Measurements from ENCODE around the gene GSK3B. TPM values are rescaled to one million over a fixed set of nuclear protein-coding genes. Genes with fewer than 3 reads are reported as not detected.

Gene GSK3B
- total RNA-seq, 6 experiments from 2014 or later: 14.4 to 19.4 (median 18.4) TPM

DNA sequence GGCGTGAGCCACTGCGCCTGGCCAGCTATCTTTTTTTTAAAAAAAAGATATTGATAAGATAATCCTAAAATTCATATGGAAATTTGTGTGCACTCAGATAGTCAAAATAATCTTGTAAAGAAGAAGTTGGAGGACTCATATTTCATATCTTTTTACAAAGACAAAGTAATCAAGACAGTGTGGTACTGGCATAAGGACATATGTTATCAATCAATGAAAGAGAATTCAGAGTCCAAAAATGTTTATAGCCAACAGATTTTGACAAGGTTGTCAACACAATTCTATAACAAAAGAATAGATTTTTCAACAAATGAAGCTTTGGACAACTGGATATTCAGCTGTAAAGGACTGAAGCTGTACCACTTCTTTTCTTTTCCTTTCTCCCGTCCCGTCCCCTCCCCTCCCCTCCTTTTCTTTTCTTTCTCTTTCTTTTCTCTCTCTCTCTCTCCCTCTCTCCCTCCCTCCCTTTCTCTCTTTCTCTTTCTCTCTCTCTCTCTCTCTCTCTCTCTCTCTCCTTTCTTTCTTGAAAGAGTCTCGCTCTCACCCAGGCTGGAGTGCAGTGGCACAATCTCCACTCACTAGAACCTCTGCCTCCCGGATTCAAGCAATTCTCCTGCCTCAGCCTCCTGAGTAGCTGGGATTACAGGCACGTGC lies 126.8 kb downstream of the GSK3B start:
- Histone ChIP-seq H3K27me3 (no peaks in the 10 kb centered on the region), H3K4me3 (no peak overlapping the region), H3K36me3 (no peaks in the 10 kb centered on the region), H3K27ac (no peak overlapping the region), H3K4me1 (no peaks in the 10 kb centered on the region), H3K9me3 (no peaks in the 10 kb centered on the region)
- no peak for DNase-seq
- TF ChIP-seq POLR2A (IDR thresholded peaks at IDR 0.05): no peak
- no peak for ATAC-seq
- WGBS (ENCODE audit: insufficient coverage, low coverage, low lambda C conversion rate, missing lambda C conversion rate): 96% methylated on average over 7 of the region's 7 CpGs
- intact Hi-C loops (cut with DNase I): no loop called here

DNA sequence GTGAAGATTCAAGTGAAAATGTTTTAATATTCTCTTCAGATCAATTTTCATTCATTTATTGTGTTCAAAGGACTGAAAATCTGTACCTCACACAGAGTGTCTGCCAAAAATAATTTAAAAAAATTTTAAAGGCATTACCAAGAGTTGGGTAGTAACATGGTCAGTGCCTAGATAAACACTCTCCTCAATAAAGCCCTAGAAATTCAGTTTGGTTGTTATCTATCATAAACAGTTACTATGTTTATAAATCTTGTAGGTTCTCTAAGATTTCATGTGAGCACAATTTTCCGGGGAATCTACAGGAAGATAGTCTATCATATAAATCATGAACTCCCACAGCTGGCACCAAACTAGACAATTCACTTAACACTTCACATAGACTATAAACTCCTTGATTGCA lies 128.6 kb downstream of the GSK3B start:
- TF ChIP-seq POLR2A (IDR thresholded peaks at IDR 0.05): no peak
- TF ChIP-seq, protein P1, sequence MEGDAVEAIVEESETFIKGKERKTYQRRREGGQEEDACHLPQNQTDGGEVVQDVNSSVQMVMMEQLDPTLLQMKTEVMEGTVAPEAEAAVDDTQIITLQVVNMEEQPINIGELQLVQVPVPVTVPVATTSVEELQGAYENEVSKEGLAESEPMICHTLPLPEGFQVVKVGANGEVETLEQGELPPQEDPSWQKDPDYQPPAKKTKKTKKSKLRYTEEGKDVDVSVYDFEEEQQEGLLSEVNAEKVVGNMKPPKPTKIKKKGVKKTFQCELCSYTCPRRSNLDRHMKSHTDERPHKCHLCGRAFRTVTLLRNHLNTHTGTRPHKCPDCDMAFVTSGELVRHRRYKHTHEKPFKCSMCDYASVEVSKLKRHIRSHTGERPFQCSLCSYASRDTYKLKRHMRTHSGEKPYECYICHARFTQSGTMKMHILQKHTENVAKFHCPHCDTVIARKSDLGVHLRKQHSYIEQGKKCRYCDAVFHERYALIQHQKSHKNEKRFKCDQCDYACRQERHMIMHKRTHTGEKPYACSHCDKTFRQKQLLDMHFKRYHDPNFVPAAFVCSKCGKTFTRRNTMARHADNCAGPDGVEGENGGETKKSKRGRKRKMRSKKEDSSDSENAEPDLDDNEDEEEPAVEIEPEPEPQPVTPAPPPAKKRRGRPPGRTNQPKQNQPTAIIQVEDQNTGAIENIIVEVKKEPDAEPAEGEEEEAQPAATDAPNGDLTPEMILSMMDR (IDR thresholded peaks at IDR 0.05): no peak
- intact Hi-C loops (cut with DNase I): no loop called here

DNA sequence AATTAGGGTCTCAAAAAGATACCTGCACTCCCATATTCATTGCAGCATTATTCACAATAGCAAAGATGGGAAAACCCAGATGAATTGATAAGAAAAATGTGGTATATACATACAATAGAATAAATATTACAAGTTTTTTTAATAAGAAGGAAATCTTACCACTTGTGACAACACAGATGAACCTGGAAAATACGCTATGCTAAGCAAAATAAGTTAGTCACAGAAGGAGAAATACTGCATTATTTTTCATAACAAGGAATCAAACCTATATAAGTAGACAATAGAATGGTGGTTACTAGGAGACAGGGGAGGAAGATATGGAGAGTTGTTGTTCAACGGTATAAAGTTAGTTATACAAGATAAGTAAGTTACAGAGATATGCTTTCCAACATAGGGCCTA lies 130.0 kb downstream of the GSK3B start:
- no peak for DNase-seq
- Histone ChIP-seq H3K9me3 (no peaks in the 10 kb centered on the region), H3K4me3 (no peak overlapping the region), H3K27me3 (no peaks in the 10 kb centered on the region), H3K4me1 (no peaks in the 10 kb centered on the region), H3K27ac (no peak overlapping the region), H3K36me3 (no peaks in the 10 kb centered on the region)
- 79% methylated on average over 2 of the region's 2 CpGs for WGBS (ENCODE audit: insufficient coverage, low coverage, low lambda C conversion rate, missing lambda C conversion rate)
- intact Hi-C loops (cut with DNase I): no loop called here
- ATAC-seq: no peak
- TF ChIP-seq, protein P1 (IDR thresholded peaks at IDR 0.05): no peak
- no peak for TF ChIP-seq POLR2A (IDR thresholded peaks at IDR 0.05)

More for the DNA sequence above, 128.6 kb downstream of the GSK3B start:
- Histone ChIP-seq H3K4me1 (no peaks in the 10 kb centered on the region), H3K27ac (no peak overlapping the region), H3K4me3 (no peak overlapping the region), H3K9me3 (no peaks in the 10 kb centered on the region), H3K27me3 (no peaks in the 10 kb centered on the region), H3K36me3 (no peaks in the 10 kb centered on the region)
- WGBS (ENCODE audit: insufficient coverage, low coverage, low lambda C conversion rate, missing lambda C conversion rate): 90% methylated on average over 1 of the region's 1 CpG
- DNase-seq (no peak), ATAC-seq (no peak)

DNA sequence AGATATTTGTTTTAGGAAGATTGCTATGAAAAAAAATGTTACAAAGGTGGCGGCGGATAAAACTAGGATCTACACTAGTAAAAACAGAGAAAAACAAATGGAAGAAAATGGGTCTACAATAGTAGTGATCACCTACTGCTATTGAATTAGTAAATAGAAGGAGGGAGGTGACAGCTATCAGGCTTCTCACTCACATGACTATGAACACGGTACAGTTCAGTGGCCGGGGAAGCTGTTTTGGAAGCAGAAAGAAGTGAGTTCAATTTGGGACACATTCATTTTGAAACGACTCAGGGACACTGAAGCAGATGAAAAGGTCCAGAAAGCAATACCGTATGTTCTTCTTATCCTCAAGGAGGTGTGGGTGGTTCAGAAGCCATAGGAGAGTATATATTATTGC lies 138.3 kb downstream of the GSK3B start:
- no peak for ATAC-seq
- intact Hi-C loops (cut with DNase I): no loop called here
- DNase-seq: no peak
- Histone ChIP-seq H3K27ac (no peak overlapping the region), H3K9me3 (no peaks in the 10 kb centered on the region), H3K27me3 (no peaks in the 10 kb centered on the region), H3K36me3 (no peaks in the 10 kb centered on the region), H3K4me3 (no peak overlapping the region), H3K4me1 (no peaks in the 10 kb centered on the region)
- TF ChIP-seq POLR2A (IDR thresholded peaks at IDR 0.05): no peak
- TF ChIP-seq, protein P1 (IDR thresholded peaks at IDR 0.05): no peak
- 82% methylated on average over 5 of the region's 6 CpGs for WGBS (ENCODE audit: insufficient coverage, low coverage, low lambda C conversion rate, missing lambda C conversion rate)

DNA sequence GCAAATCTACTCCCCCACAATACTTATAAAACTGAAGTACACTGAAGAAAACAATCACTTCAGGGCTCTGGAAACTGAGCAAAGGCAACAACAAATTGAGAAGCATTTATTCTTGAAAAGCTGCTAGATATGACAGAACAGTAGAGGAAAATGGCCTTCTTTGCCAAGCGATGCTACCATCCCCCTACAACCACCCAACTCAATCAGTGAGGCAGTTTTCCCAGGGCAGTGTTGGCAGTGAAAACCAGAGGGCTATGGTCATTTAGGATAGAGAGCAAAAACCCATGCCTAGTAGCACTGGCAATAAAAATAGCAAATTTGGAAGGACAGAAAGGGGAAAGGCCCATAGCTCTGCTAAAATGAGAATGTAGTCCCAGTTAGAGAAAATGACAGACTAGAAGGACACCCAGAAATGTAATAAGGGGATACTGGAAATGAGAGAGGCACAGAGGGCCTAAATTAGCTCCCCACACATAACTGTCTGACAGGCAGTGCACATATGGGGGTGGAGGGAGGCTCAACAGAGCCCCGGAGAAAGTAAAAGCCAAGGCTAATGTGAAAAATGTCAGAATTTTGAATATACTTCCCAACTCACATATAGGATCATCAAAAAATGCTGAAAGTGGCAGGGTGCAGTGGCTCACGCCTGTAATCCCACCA lies 143.5 kb downstream of the GSK3B start:
- DNase-seq (no peak), ATAC-seq (no peak)
- WGBS (ENCODE audit: insufficient coverage, low coverage, low lambda C conversion rate, missing lambda C conversion rate): 85% methylated on average over 2 of the region's 3 CpGs
- intact Hi-C loops (cut with DNase I): no loop called here
- TF ChIP-seq, protein P1 (IDR thresholded peaks at IDR 0.05): no peak
- TF ChIP-seq POLR2A (IDR thresholded peaks at IDR 0.05): no peak
- H3K4me1 ChIP-seq: no peaks in the 10 kb centered on the region
- H3K27ac ChIP-seq: no peak overlapping the region
- no peak overlapping the region for H3K4me3 ChIP-seq
- no peaks in the 10 kb centered on the region for H3K9me3 ChIP-seq
- H3K27me3 ChIP-seq: no peaks in the 10 kb centered on the region
- H3K36me3 ChIP-seq: no peaks in the 10 kb centered on the region
